ENCODE data around the gene FBXW7.
A peak's percentile ranks its signal among the peaks of the same experiment; 100 is the strongest.

GRCh38 chr4:152348670-152349069 lies 187.2 kb downstream of the FBXW7 start:
- no peak for TF ChIP-seq POLR2A (IDR thresholded peaks at IDR 0.05)
- TF ChIP-seq, protein P1, sequence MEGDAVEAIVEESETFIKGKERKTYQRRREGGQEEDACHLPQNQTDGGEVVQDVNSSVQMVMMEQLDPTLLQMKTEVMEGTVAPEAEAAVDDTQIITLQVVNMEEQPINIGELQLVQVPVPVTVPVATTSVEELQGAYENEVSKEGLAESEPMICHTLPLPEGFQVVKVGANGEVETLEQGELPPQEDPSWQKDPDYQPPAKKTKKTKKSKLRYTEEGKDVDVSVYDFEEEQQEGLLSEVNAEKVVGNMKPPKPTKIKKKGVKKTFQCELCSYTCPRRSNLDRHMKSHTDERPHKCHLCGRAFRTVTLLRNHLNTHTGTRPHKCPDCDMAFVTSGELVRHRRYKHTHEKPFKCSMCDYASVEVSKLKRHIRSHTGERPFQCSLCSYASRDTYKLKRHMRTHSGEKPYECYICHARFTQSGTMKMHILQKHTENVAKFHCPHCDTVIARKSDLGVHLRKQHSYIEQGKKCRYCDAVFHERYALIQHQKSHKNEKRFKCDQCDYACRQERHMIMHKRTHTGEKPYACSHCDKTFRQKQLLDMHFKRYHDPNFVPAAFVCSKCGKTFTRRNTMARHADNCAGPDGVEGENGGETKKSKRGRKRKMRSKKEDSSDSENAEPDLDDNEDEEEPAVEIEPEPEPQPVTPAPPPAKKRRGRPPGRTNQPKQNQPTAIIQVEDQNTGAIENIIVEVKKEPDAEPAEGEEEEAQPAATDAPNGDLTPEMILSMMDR (IDR thresholded peaks at IDR 0.05): peak in 3 of 6 experiments; percentile 12 to 31 (median 28)

All from thyroid gland (tissue), 4 donors.